ENCODE results near the gene GAS7.

Gene GAS7

GRCh38 chr17:9886141-9886930 is 312.1 kb downstream of the GAS7 start:
- DNase-seq (ENCODE audit: low read depth) = no peak
- TF ChIP-seq, protein P1, sequence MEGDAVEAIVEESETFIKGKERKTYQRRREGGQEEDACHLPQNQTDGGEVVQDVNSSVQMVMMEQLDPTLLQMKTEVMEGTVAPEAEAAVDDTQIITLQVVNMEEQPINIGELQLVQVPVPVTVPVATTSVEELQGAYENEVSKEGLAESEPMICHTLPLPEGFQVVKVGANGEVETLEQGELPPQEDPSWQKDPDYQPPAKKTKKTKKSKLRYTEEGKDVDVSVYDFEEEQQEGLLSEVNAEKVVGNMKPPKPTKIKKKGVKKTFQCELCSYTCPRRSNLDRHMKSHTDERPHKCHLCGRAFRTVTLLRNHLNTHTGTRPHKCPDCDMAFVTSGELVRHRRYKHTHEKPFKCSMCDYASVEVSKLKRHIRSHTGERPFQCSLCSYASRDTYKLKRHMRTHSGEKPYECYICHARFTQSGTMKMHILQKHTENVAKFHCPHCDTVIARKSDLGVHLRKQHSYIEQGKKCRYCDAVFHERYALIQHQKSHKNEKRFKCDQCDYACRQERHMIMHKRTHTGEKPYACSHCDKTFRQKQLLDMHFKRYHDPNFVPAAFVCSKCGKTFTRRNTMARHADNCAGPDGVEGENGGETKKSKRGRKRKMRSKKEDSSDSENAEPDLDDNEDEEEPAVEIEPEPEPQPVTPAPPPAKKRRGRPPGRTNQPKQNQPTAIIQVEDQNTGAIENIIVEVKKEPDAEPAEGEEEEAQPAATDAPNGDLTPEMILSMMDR (IDR thresholded peaks at IDR 0.05; ENCODE audit: insufficient read depth, low read depth, low read length, missing control alignments) = no peak
- no peak overlapping the region for H3K4me3 ChIP-seq (ENCODE audit: low read depth, low read length)

DNA sequence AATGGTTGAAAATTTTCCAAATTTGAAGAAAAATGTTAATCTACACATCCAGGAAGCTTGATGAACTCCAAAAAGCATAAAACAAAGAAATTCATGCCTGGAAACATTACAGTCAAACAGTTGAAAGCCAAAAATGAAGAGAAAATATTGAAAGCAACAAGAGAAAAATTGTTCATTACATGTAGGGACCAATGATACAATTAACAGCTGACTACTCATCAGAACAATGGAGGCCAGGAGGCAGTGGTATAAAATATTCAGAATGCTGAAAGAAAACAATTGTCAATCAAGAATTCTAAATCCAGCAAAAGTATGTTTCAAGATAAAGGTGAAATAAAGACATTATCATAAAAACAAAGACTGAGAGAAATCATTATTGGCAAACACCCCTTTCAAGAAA is 315.0 kb downstream of the GAS7 start:
- TF ChIP-seq, protein P1 (IDR thresholded peaks at IDR 0.05; ENCODE audit: insufficient read depth, low read depth, low read length, missing control alignments) = no peak
- H3K4me3 ChIP-seq (ENCODE audit: low read depth, low read length) = no peak overlapping the region
- DNase-seq (ENCODE audit: low read depth) = no peak

- TF ChIP-seq, protein P1 (IDR thresholded peaks at IDR 0.05; ENCODE audit: insufficient read depth, low read depth, low read length, missing control alignments) = no peak
- DNase-seq (ENCODE audit: low read depth) = peak; percentile 8
- H3K4me3 ChIP-seq (ENCODE audit: low read depth, low read length) = no peak overlapping the region
Observed at GRCh38 chr17:9880582-9880999, 317.8 kb downstream of the GAS7 start.

DNA sequence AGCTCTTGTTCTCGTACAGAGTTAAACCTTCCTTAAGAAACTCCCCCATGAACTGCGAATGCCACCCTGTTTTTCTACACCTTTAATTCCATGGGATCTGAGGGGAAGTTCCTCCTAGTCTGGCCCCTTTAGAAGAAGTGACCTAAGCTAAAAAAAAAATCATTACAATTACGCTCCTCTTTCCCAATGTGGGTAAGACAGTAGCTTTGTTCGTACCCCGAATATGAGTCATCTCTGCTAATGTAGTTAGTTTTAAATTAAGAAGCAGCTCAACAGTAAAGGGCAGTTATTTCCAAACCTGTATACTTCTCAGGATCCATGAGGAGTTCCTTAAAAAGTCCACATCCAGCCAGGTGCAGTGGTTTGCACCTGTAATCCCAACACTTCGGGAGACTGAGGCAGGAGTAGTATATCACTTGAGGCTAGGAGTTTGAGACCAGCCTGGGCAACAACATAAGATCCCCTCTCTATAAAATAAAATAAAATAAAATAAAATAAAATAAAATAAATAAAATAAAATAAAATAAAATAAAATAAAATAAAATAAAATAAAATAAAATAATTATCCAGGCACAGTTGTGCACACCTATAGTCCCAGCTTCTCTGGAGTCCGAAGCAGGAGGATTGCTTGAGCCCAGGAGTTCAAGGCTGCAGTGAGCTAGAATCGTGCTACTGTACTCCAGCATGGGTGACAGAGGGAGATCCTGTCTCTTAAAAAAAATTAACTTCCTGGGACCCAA is 319.4 kb downstream of the GAS7 start:
- TF ChIP-seq, protein P1 (IDR thresholded peaks at IDR 0.05; ENCODE audit: insufficient read depth, low read depth, low read length, missing control alignments) = no peak
- DNase-seq (ENCODE audit: low read depth) = no peak
- no peak overlapping the region for H3K4me3 ChIP-seq (ENCODE audit: low read depth, low read length)

GRCh38 chr17:9878356-9878755 is 320.1 kb downstream of the GAS7 start:
- TF ChIP-seq, protein P1 (IDR thresholded peaks at IDR 0.05; ENCODE audit: insufficient read depth, low read depth, low read length, missing control alignments) = no peak
- no peak overlapping the region for H3K4me3 ChIP-seq (ENCODE audit: low read depth, low read length)
- no peak for DNase-seq (ENCODE audit: low read depth)

- DNase-seq (ENCODE audit: low read depth) = no peak
- H3K4me3 ChIP-seq (ENCODE audit: low read depth, low read length) = no peak overlapping the region
- TF ChIP-seq, protein P1 (IDR thresholded peaks at IDR 0.05; ENCODE audit: insufficient read depth, low read depth, low read length, missing control alignments) = no peak
Observed at GRCh38 chr17:9875441-9875840, 323.0 kb downstream of the GAS7 start.

All from GM12865 (cell line).